Daoy (cell line): ENCODE data around the gene NPAS1. TPM values are rescaled to one million over a fixed set of nuclear protein-coding genes. Genes with fewer than 3 reads are reported as not detected.

Source experiments
- DNase-seq: peaks from one replicate; pipeline ENCODE4 v3.0.0-alpha.2; 2015; ENCODE audit warnings: low read depth
- total RNA-seq: library from RNA; depleted of rRNA; stranded (reverse); fragments of >200 nt; shearing (Covaris generic); gene quantifications from 2 replicates; pipeline ENCODE4 v1.2.3, GENCODE V29; 2014; rRNA removed

Gene NPAS1
- total RNA-seq, 1 experiment from 2014 or later = not detected

DNA sequence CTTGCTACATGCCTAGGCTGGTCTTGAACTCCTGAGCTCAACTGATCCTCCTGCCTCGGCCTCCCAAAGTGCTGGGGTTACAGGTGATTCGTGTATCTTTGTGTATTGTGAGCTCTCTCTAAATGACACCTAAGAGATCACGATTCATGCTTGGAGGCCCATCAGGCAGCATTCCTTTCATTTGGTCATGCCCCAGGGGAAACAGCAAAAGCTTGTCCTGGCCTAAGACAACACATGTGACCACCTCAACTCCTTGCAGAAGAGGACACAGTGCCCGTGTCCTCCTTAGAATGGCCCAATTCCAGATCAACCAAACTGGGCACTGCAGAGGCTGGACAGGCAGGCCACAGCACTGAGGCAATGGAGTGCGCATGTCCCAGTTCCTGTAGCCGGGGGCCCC is 61.5 kb downstream of the NPAS1 start:
- no peak for DNase-seq

DNA sequence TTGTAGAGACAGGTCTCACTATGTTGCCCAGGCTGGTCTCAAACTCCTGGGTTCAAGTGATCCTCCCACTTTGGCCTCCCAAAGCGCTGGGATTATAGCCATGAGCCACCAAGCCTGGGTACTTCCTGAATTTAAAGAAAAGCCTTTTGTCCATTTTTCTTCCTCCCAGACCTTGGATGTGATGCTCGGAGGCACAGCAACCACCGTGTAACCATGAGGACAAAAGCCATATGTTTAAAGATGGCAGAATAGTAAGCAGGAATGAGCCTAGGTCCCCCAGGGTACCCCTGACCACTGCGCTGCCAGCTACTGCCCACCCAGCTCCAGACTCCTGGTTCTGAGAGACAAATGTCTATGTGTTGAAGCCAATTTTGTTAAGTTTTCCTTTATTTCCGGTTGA is 62.9 kb downstream of the NPAS1 start:
- no peak for DNase-seq

DNA sequence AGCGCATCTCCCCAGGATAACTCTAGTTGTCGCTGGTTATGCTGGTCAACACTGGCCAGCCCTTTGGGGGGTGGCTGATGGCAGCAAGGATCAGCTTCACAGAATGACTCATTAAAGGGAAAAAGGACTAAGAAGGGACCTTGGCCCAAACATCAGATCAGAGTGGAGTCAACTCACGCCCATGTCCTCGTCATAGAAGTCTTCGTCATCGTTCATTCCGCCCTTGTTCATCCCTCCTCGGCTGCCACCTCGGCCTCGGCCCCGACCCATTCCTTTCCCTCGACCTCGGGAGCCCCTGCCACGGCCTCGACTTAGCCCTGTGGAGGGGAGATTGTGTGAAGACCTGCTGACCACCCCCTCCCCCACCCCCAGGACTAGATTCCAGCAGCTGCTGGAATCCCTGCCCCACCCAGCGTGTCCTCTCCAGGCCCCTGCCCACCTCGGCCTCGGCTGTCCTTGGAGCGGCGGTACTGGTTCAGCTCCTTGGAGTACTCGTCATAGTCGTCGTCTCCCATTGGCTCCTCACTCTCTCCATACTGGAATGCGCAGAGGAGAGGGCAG is 65.3 kb downstream of the NPAS1 start:
- DNase-seq = no peak

DNA sequence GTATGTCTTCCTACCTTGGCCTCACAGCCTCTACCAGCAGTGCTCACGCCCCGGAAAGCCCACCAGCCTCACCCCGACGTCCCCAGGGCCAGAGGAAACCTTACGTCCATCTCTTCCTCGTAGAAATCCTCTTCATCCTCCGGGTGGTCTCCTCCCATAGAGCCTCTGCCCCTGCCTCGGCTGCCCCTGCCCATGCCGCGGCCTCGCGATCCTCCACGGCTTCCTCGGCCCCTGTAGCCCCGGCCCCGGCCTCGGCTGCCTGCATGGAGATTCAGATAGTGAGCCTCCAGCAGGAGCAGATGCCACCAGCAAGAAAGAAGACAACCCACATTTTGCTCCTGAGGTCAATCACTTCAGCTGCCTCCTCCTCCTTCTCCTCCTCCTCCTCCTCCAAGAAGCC is 66.6 kb downstream of the NPAS1 start:
- DNase-seq = no peak

DNA sequence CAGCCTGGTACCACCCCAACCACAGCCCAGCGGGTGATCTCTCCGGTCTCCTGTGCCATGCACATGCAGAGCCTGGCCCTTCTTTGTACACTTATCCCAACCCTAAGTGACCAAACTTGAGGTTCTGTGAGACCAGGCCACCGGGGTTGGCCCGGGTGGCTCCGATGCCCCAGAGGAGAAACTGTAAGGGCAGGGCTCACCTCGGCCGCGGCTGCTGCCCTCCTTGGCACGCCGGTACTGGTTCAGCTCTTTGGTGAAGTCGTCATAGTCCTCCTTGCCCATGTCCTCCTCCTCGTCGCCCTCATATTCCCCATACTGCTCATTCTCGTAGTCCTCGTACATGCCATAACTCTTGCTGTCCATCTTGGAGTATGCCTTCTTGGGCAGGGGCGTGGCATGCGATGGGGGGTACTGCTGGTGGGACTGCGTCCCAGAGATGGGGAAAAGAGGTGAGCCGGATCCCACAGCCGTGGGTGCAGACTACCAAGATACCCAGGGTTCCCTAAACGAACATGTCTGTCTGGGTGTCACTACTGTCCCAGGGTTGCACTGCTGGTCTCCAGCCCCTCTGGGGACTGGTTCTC is 70.2 kb downstream of the NPAS1 start:
- no peak for DNase-seq

DNA sequence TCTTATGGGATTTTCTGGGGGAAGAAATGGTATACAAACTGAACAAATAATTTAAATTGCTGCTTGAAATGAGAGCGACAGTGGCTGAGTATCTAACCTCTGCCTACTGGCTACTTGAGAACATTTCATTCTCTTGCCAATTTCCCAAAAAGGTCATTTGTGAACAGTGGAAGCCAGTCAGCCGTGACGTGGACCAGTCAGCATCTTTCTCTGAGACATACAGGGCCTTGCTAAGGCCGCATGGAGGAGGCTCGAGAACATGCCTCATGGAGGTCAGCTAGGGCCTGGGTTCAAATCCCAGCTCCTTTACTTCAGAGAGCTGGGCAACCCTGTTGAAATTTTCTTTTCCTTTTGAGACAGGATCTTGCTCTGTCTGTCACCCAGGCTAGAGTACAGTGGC is 73.6 kb downstream of the NPAS1 start:
- no peak for DNase-seq

DNA sequence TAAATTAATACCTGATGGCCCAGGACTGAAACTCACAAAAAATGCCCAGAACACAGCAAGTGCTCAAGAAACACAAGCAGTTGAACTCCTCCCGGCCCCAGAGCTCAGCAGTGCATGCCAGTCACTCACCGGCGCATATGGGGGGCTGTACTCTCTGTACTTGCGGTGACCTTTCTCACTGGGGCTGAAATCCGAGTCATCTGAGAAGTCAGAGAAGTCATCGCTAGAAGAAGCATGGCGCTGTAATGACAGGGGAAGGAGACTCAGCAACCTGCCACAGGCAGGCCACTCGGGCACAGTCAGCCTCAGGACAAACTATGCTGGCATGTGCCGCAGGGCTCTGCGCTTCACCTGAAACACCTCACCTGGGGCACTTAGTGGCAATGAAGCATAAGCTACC is 74.2 kb downstream of the NPAS1 start:
- no peak for DNase-seq

DNA sequence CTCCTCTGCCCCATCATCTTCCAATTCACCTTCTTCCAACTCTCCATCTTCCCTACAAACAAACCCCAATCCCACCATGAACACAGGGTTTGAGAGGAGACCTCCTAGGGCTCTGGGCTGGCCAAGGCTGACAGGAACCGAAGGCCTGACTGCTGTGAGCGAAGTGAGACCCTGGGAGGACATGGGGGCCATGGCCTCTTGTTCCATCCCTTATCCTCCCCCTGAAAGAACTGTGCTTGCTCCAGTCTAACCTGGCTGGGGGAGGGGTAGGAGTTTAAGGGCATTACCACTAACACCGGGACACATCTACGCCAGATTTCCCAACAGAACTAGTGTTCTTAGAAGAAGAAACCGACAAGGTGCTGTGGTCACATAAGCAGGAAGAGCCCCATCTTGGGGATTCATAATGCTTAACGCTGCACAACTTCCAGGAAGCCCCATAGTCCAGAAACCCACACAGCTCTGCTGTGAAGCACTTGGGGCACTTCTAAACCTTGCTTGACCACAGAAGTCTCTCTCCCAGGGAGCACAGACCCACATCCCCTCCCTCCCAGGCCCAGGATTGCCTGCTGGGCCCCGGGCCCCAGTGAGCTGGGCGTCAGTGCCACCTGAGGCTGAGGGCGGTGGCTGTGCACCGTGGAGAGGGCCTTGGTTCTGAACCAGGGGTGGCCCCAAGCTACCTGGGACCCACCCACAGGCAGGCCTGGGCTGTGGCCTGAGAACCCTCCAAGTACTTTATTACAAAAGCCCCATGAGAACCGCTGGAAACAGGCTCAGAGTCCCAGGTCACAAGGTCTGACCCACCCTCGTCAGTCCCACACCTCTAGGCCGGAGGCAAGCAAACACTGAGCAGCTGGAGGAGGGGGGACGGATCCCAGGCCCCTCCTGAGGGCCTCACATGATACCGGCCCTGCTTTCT is 75.2 kb downstream of the NPAS1 start:
- no peak for DNase-seq

Other genes with a start within 250 kb of the NPAS1 start
- gene SLC1A5, start 231.2 kb upstream of the NPAS1 start, total RNA-seq = 117 and 141 TPM in 2 replicates
- gene AP2S1, start 169.0 kb upstream of the NPAS1 start, total RNA-seq = 280 and 304 TPM in 2 replicates
- gene ARHGAP35, start 158.8 kb upstream of the NPAS1 start, total RNA-seq = 17.9 and 20.3 TPM in 2 replicates
- 46.5 and 55.0 TPM in 2 replicates for gene TMEM160, start 28.8 kb downstream of the NPAS1 start, total RNA-seq
- 4.0 and 11.4 TPM in 2 replicates for gene ZC3H4, start 93.9 kb downstream of the NPAS1 start, total RNA-seq
- gene SAE1, start 111.0 kb downstream of the NPAS1 start, total RNA-seq = 289 and 321 TPM in 2 replicates
- gene BBC3, start 211.4 kb downstream of the NPAS1 start, total RNA-seq = 0.86 and 2.2 TPM in 2 replicates
- gene CCDC9, start 236.7 kb downstream of the NPAS1 start, total RNA-seq = 8.0 and 8.6 TPM in 2 replicates